Raji (cell line): Measurements from ENCODE around the gene ADH1C.

Source experiments
- POLR2A ChIP-seq: IDR thresholded peaks from 2 replicates; pipeline ENCODE4 v1.6.1; 2011; ENCODE audit warnings: low read depth, low read length, control low read depth; ENCODE audit not compliant: insufficient read depth

The ADH1C gene

GRCh38 chr4:99317354-99317753 is 35.2 kb downstream of the ADH1C start:
- TF ChIP-seq POLR2A, result no peak

- no peak for TF ChIP-seq POLR2A
These were observed 36.7 kb downstream of the ADH1C start for GRCh38 chr4:99315839-99316238.

- no peak for TF ChIP-seq POLR2A
These were observed 38.3 kb downstream of the ADH1C start for GRCh38 chr4:99314211-99314610.

- TF ChIP-seq POLR2A, result no peak
These were observed 42.2 kb downstream of the ADH1C start for GRCh38 chr4:99310389-99310788.

- TF ChIP-seq POLR2A, result no peak
These were observed 46.7 kb downstream of the ADH1C start for GRCh38 chr4:99305638-99306400.

- no peak for TF ChIP-seq POLR2A
These were observed 51.0 kb downstream of the ADH1C start for GRCh38 chr4:99301376-99302164.

- no peak for TF ChIP-seq POLR2A
These were observed 51.6 kb downstream of the ADH1C start for GRCh38 chr4:99300934-99301333.

GRCh38 chr4:99293357-99293756 is 59.2 kb downstream of the ADH1C start:
- no peak for TF ChIP-seq POLR2A

- no peak for TF ChIP-seq POLR2A
These were observed 61.4 kb downstream of the ADH1C start, which contains the start of gene ADH1A for GRCh38 chr4:99290848-99291786. Gene ADH1A, minus strand, starts transcription at chr4:99290985. Its CDS starts 71 bp downstream, at chr4:99290914.
